Activated T-helper 1 cell treated with anti-CD3 and anti-CD28 coated beads, Interleukin-12 subunit alpha, Interleukin-12 subunit beta, Interleukin-2, Interleukin-4 antibody, amounts not matched to agents 30 ng/mL and 10 ng/mL and 1 ng/mL, durations not matched to agents 14 hours and 24 hours and 36 hours (primary cell): ENCODE results near the gene PCDHGB4. TPM values are rescaled to one million over a fixed set of nuclear protein-coding genes. Genes with fewer than 3 reads are reported as not detected.
"Not testable (repeated sequence)": the region's sequence is repeated elsewhere in the genome, so short reads cannot be mapped to it uniquely, and the experiment has no call there.

Experiments
- DNase-seq: peaks from one replicate; pipeline ENCODE4 v3.0.0; 2021; ENCODE audit warnings: low spot score
- H3K27ac Mint-ChIP-seq: one replicate; pipeline ENCODE4 v1.8.0; 2021; ENCODE audit warnings: mild to moderate bottlenecking, mixed read lengths
- H3K27me3 Mint-ChIP-seq: one replicate; pipeline ENCODE4 v1.8.0; 2022; ENCODE audit warnings: mild to moderate bottlenecking, moderate library complexity, mixed read lengths; ENCODE audit not compliant: insufficient read depth
- H3K36me3 Mint-ChIP-seq: one replicate; pipeline ENCODE4 v1.8.0; 2021; ENCODE audit warnings: low read depth, mixed read lengths
- H3K4me1 Mint-ChIP-seq: one replicate; pipeline ENCODE4 v1.8.0; 2021; ENCODE audit warnings: low read depth, mixed read lengths
- H3K4me3 Mint-ChIP-seq: one replicate; pipeline ENCODE4 v1.8.0; 2021; ENCODE audit warnings: mild to moderate bottlenecking, moderate library complexity, mixed read lengths
- H3K9me3 Mint-ChIP-seq: one replicate; pipeline ENCODE4 v1.8.0; 2021; ENCODE audit warnings: mixed read lengths
- intact Hi-C: fragments of 100-400 bp; cut with micrococcal nuclease; formaldehyde crosslinking; loops from one replicate; pipeline ENCODE4 v1.15.1; 2024
- total RNA-seq: library from RNA; stranded (reverse); gene quantifications from 2 replicates; pipeline ENCODE4 v1.2.3, GENCODE V29; 2022

Gene PCDHGB4
- total RNA-seq, 1 donor from 2014 or later, result 0.18 TPM

DNA sequence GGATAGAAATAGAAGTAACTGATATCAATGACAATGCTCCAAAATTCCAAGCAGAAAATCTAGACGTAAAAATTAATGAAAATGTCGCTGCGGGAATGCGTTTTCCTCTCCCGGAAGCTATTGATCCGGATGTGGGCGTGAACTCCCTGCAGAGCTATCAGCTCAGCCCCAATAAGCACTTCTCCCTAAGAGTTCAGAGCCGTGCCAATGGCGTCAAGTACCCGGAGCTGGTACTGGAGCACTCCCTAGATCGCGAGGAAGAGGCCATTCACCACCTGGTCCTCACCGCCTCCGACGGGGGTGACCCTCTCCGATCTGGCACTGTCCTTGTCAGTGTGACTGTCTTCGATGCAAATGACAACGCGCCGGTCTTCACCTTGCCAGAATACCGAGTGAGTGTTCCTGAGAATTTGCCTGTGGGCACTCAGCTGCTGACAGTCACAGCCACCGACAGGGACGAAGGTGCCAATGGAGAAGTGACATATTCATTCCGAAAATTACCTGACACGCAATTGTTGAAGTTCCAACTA is 26.1 kb downstream of the PCDHGB4 start:
- Mint-ChIP-seq H3K9me3 (peaks cover 27% of the 10 kb centered on the region), H3K36me3 (peaks cover 1% of the 10 kb centered on the region), H3K27ac (no peak overlapping the region), H3K4me3 (peak overlapping the region; percentile 84), H3K4me1 (peaks cover 15% of the 10 kb centered on the region), H3K27me3 (peaks cover 43% of the 10 kb centered on the region)
- intact Hi-C loops, result loop anchor here (1.0 to 10.0 kb wide), 5 partner anchors 41 to 569 kb away; partner anchors contain the start of genes PCDHA8, PCDHA9, PCDHGA6 and PCDHGB3
- DNase-seq, result no peak

DNA sequence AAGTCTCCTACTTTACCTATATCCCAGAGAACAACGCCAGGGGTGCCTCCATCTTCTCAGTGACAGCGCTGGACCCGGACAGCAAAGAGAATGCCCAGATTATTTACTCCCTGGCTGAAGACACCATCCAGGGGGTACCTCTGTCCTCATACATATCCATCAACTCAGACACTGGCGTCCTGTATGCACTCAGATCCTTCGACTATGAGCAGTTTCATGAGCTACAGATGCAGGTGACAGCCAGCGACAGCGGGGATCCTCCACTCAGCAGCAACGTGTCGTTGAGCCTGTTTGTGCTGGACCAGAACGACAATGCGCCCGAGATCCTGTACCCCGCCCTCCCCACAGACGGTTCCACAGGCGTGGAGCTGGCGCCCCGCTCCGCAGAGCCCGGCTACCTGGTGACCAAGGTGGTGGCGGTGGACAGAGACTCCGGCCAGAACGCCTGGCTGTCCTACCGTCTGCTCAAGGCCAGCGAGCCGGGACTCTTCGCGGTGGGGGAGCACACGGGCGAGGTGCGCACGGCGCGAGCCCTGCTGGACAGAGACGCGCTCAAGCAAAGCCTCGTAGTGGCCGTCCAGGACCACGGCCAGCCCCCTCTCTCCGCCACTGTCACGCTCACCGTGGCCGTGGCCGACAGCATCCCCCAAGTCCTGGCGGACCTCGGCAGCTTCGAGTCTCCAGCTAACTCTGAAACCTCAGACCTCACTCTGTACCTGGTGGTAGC is 27.2 kb downstream of the PCDHGB4 start:
- intact Hi-C loops, result loop anchor here (5.0 to 10.0 kb wide), 3 partner anchors 42 to 570 kb away; partner anchors contain the start of genes PCDH1, PCDHA8, PCDHA9 and PCDHGA6
- not testable (repeated sequence) for DNase-seq, H3K27ac Mint-ChIP-seq, H3K36me3 Mint-ChIP-seq
- peak overlapping the region; percentile 37 for H3K4me3 Mint-ChIP-seq
- peaks cover 24% of the 10 kb centered on the region for H3K9me3 Mint-ChIP-seq
- peaks cover 40% of the 10 kb centered on the region for H3K27me3 Mint-ChIP-seq
- H3K4me1 Mint-ChIP-seq, result peaks cover 15% of the 10 kb centered on the region

DNA sequence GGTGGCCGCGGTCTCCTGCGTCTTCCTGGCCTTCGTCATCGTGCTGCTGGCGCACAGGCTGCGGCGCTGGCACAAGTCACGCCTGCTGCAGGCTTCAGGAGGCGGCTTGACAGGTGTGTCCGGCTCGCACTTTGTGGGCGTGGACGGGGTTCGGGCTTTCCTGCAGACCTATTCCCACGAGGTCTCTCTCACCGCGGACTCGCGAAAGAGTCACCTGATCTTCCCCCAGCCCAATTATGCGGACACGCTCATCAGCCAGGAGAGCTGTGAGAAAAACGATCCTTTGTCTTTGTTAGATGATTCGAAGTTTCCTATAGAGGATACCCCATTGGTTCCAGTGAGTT is 27.7 kb downstream of the PCDHGB4 start:
- Mint-ChIP-seq H3K4me1 (peaks cover 15% of the 10 kb centered on the region), H3K9me3 (peaks cover 26% of the 10 kb centered on the region), H3K27ac (peak overlapping the region; percentile 2), H3K27me3 (peaks cover 38% of the 10 kb centered on the region)
- not testable (repeated sequence) for H3K36me3 Mint-ChIP-seq, DNase-seq, H3K4me3 Mint-ChIP-seq
- intact Hi-C loops, result loop anchor here (5.0 to 10.0 kb wide), 2 partner anchors 462 to 570 kb away; partner anchors contain the start of genes PCDH1, PCDHA8 and PCDHA9

DNA sequence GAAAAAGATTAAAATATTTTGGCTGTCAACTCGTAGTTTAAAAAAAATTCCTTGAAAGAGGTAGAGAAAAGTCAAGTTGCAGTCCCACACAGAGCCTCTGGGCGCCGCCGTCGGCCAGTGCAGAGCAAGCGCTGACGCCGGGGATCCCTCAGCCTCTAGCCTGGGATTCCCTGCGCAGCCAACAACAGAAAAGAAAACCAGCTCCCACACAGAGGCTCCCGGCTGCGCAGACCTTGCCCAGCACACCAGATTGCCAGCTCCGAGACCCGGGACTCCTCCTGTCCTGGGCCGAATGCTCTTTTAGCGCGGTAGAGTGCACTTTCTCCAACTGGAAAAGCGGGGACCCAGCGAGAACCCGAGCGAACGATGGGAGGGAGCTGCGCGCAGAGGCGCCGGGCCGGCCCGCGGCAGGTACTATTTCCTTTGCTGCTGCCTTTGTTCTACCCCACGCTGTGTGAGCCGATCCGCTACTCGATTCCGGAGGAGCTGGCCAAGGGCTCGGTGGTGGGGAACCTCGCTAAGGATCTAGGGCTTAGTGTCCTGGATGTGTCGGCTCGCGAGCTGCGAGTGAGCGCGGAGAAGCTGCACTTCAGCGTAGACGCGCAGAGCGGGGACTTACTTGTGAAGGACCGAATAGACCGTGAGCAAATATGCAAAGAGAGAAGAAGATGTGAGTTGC is 30.1 kb downstream of the PCDHGB4 start, which contains the start of gene PCDHGB7:
Gene PCDHGB7, plus strand, starts transcription at position 184 of the 679 bp plus-strand sequence. Its CDS starts 183 bp downstream, at position 367.
- DNase-seq, result peak; percentile 30
- H3K4me3 Mint-ChIP-seq, result peak within 1 kb of the TSS; percentile 76
- peaks cover 55% of the 10 kb centered on the region for H3K27me3 Mint-ChIP-seq
- not testable (repeated sequence) for H3K27ac Mint-ChIP-seq, H3K36me3 Mint-ChIP-seq
- peaks cover 37% of the 10 kb centered on the region for H3K9me3 Mint-ChIP-seq
- intact Hi-C loops, result loop anchor here (1.0 to 10.0 kb wide), 5 partner anchors 95 to 573 kb away; partner anchors contain the start of genes PCDH1, PCDHA8 and PCDHA9
- peaks cover 21% of the 10 kb centered on the region for H3K4me1 Mint-ChIP-seq

DNA sequence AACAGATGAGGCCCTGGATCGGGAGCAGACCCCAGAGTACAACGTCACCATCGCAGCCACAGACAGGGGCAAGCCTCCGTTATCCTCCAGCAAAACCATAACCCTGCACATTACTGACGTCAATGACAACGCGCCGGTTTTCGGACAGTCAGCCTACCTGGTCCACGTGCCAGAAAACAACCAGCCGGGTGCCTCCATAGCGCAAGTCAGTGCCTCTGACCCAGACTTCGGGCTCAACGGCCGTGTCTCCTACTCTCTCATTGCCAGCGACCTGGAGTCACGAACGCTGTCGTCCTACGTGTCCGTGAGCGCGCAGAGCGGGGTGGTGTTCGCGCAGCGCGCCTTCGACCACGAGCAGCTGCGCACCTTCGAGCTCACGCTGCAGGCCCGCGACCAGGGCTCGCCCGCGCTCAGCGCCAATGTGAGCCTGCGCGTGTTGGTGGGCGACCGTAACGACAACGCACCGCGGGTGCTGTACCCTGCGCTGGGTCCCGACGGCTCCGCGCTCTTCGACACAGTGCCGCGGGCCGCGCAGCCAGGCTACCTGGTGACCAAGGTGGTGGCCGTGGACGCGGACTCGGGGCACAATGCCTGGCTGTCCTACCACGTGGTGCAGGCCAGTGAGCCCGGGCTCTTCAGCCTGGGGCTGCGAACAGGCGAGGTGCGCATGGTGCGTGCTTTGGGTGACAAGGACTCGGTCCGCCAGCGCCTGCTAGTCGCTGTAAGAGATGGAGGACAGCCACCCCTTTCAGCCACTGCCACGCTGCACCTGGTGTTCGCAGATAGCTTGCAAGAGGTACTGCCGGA is 31.8 kb downstream of the PCDHGB4 start:
- peaks cover 9% of the 10 kb centered on the region for H3K36me3 Mint-ChIP-seq
- H3K4me1 Mint-ChIP-seq, result peaks cover 14% of the 10 kb centered on the region
- H3K4me3 Mint-ChIP-seq, result no peak overlapping the region
- H3K9me3 Mint-ChIP-seq, result peaks cover 33% of the 10 kb centered on the region
- H3K27me3 Mint-ChIP-seq, result peaks cover 53% of the 10 kb centered on the region
- no peak for DNase-seq
- H3K27ac Mint-ChIP-seq, result no peak overlapping the region
- intact Hi-C loops, result loop anchor here (5.0 to 10.0 kb wide), 2 partner anchors 458 to 574 kb away; partner anchors contain the start of genes PCDH1, PCDHA8 and PCDHA9

DNA sequence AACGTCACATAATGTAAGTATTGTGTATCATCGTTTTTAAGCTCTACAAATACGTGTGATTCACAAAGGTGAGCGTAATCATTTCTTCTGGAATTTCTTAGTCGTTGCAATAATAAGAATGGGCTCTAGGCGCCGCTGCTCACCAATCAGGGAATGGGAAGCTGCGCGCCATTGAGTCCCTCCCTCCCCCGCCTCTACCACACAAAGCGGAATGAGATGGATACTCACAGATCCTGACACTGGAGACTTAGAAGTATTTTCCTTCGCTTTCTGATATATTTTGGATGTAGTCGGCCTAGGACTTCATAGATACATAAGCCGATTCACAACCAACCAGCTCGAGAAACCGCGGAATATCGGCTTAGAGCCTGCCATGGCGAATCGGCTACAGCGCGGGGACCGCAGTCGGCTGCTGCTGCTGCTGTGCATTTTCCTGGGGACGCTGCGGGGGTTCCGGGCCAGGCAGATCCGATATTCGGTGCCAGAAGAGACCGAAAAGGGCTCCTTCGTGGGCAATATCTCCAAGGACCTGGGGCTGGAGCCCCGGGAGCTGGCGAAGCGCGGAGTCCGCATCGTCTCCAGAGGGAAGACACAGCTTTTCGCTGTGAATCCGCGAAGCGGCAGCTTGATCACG is 33.5 kb downstream of the PCDHGB4 start, which contains the start of gene PCDHGA11:
Gene PCDHGA11, plus strand, starts transcription at position 197 of the 634 bp plus-strand sequence. Its CDS starts 177 bp downstream, at position 374.
- Mint-ChIP-seq H3K4me3 (peak within 1 kb of the TSS; percentile 86), H3K4me1 (peaks cover 14% of the 10 kb centered on the region), H3K36me3 (peaks cover 9% of the 10 kb centered on the region), H3K9me3 (peaks cover 29% of the 10 kb centered on the region), H3K27me3 (peaks cover 49% of the 10 kb centered on the region), H3K27ac (peak within 1 kb of the TSS; percentile 55)
- peak; percentile 23 for DNase-seq
- intact Hi-C loops, result loop anchor here (5.0 kb wide), 5 partner anchors 34 to 189 kb away; partner anchors contain the start of genes PCDHGA2, PCDHGA5, PCDHGB4 and PCDHGC3

DNA sequence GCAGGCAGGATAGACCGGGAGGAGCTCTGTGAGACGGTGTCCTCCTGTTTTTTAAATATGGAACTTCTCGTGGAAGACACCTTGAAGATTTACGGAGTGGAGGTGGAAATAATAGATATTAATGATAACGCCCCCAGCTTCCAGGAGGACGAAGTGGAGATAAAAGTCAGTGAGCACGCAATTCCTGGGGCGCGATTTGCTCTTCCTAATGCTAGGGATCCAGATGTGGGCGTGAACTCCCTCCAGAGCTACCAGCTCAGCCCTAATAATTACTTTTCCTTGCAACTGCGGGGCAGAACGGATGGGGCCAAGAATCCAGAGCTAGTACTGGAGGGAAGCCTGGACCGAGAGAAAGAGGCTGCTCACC is 34.0 kb downstream of the PCDHGB4 start:
- intact Hi-C loops, result loop anchor here (5.0 kb wide), 5 partner anchors 34 to 189 kb away; partner anchors contain the start of genes PCDHGA2, PCDHGA5, PCDHGB4 and PCDHGC3

DNA sequence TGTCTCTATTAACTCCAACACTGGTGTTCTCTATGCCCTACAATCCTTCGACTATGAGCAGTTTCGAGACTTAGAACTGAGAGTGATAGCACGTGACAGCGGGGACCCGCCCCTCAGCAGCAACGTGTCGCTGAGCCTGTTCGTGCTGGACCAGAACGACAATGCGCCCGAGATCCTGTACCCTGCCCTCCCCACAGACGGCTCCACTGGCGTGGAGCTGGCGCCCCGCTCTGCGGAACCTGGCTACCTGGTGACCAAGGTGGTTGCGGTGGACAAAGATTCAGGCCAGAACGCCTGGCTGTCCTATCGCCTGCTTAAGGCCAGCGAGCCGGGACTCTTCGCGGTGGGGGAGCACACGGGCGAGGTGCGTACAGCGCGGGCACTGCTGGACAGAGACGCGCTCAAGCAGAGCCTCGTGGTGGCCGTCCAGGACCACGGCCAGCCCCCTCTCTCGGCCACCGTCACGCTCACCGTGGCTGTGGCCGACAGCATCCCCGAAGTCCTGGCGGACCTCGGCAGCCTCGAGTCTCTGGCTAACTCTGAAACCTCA is 35.3 kb downstream of the PCDHGB4 start:
- Mint-ChIP-seq H3K4me3 (no peak overlapping the region), H3K27ac (no peak overlapping the region), H3K9me3 (peaks cover 29% of the 10 kb centered on the region), H3K27me3 (peaks cover 43% of the 10 kb centered on the region), H3K36me3 (peaks cover 9% of the 10 kb centered on the region), H3K4me1 (peaks cover 9% of the 10 kb centered on the region)
- intact Hi-C loops, result loop anchor here (5.0 kb wide), 5 partner anchors 36 to 191 kb away; partner anchors contain the start of genes PCDHGA2, PCDHGA5, PCDHGB4 and PCDHGC3
- no peak for DNase-seq

More for the DNA sequence above, 34.0 kb downstream of the PCDHGB4 start:
- peaks cover 14% of the 10 kb centered on the region for H3K4me1 Mint-ChIP-seq
- H3K27ac Mint-ChIP-seq, result peak overlapping the region; percentile 55
- H3K9me3 Mint-ChIP-seq, result peaks cover 29% of the 10 kb centered on the region
- H3K27me3 Mint-ChIP-seq, result peaks cover 46% of the 10 kb centered on the region
- no peak for DNase-seq
- peak overlapping the region; percentile 86 for H3K4me3 Mint-ChIP-seq
- peaks cover 9% of the 10 kb centered on the region for H3K36me3 Mint-ChIP-seq

DNA sequence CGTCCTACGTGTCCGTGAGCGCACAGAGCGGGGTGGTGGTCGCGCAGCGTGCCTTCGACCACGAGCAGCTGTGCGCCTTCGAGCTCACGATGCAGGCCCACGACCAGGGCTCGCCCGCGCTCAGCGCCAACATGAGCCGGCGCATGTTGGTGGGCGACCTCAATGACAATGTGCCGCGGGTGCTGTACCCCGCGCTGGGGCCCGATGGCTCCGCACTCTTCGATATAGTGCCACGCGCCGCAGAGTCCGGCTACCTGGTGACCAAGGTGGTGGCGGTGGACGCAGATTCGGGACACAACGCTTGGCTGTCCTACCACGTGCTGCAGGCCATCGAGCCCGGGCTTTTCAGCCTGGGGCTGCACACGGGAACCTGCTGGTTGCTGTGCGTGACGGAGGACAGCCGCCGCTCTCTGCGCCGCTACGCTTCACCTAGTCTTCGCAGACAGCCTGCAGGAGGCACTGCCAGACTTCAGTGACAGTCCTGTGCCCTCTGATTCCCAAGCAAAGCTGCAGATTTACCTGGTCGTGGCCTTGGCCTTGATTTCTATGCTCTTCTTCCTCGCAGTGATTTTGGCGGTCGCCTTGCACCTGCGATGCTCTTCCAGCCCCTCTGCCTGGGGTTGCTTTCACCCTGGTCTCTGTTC is 40.4 kb downstream of the PCDHGB4 start:
- no peaks in the 10 kb centered on the region for H3K4me1 Mint-ChIP-seq
- DNase-seq, result no peak
- intact Hi-C loops, result no loop called here
- H3K9me3 Mint-ChIP-seq, result peaks cover 28% of the 10 kb centered on the region
- H3K36me3 Mint-ChIP-seq, result no peaks in the 10 kb centered on the region
- peaks cover 24% of the 10 kb centered on the region for H3K27me3 Mint-ChIP-seq
- no peak overlapping the region for H3K27ac Mint-ChIP-seq
- no peak overlapping the region for H3K4me3 Mint-ChIP-seq

DNA sequence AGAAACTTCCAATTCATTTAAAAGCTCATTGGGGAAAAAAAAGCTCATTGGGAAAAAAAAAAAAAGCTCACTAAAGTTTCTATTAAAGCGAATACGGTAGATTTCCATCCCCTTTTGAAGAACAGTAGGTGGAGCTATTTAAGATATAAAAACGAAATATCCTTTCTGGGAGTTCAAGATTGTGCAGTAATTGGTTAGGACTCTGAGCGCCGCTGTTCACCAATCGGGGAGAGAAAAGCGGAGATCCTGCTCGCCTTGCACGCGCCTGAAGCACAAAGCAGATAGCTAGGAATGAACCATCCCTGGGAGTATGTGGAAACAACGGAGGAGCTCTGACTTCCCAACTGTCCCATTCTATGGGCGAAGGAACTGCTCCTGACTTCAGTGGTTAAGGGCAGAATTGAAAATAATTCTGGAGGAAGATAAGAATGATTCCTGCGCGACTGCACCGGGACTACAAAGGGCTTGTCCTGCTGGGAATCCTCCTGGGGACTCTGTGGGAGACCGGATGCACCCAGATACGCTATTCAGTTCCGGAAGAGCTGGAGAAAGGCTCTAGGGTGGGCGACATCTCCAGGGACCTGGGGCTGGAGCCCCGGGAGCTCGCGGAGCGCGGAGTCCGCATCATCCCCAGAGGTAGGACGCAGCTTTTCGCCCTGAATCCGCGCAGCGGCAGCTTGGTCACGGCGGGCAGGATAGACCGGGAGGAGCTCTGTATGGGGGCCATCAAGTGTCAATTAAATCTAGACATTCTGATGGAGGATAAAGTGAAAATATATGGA is 43.0 kb downstream of the PCDHGB4 start, which contains the start of gene PCDHGA12:
Gene PCDHGA12, plus strand, starts transcription at position 176 of the 782 bp plus-strand sequence. Its CDS starts 253 bp downstream, at position 429.
- Mint-ChIP-seq H3K27me3 (peaks cover 17% of the 10 kb centered on the region), H3K4me3 (peak within 1 kb of the TSS; percentile 73), H3K4me1 (no peaks in the 10 kb centered on the region), H3K27ac (peak within 1 kb of the TSS; percentile 67), H3K36me3 (no peaks in the 10 kb centered on the region), H3K9me3 (peaks cover 32% of the 10 kb centered on the region)
- intact Hi-C loops, result loop anchor here (1.0 kb wide), 1 partner anchor 83 kb away; no protein-coding TSS in a partner anchor
- DNase-seq, result no peak
